GM10248 (cell line): ENCODE measurements around the gene DGKE.

Experiments used
- CTCF ChIA-PET: fragments of 300-600 bp; sonication (Branson Sonifier 250); formaldehyde crosslinking; extraction: SDS; loops from one replicate; lab custom pipeline; 2021; ENCODE audit warnings: antibody characterized with exemption; lab: Yijun Ruan, JAX
- POLR2A ChIA-PET: fragments of 350-650 bp; sonication (Branson Sonifier 250); formaldehyde crosslinking; extraction: SDS; loops from one replicate; lab custom pipeline; 2020; ENCODE audit warnings: antibody characterized with exemption; lab: Yijun Ruan, JAX
- DNase-seq: peaks from one replicate; pipeline ENCODE4 v3.0.0; 2012; ENCODE audit errors: extremely low spot score
- TF ChIP-seq, protein P1 (sequence below): IDR thresholded peaks from 2 replicates; pipeline ENCODE4 v1.5.1; 2012; ENCODE audit warnings: mild to moderate bottlenecking, low read depth; ENCODE audit errors: extremely low read depth, missing control alignments, control extremely low read depth

Gene DGKE

GRCh38 chr17:56833057-56833808 is 718 bp upstream of the DGKE start:
- DNase-seq: peak; percentile 76
- POLR2A ChIA-PET: interaction anchor here (0.5 kb wide), 1 partner anchor 14 kb away, joined by 3 read pairs; no protein-coding TSS in a partner anchor
- TF ChIP-seq, protein P1, sequence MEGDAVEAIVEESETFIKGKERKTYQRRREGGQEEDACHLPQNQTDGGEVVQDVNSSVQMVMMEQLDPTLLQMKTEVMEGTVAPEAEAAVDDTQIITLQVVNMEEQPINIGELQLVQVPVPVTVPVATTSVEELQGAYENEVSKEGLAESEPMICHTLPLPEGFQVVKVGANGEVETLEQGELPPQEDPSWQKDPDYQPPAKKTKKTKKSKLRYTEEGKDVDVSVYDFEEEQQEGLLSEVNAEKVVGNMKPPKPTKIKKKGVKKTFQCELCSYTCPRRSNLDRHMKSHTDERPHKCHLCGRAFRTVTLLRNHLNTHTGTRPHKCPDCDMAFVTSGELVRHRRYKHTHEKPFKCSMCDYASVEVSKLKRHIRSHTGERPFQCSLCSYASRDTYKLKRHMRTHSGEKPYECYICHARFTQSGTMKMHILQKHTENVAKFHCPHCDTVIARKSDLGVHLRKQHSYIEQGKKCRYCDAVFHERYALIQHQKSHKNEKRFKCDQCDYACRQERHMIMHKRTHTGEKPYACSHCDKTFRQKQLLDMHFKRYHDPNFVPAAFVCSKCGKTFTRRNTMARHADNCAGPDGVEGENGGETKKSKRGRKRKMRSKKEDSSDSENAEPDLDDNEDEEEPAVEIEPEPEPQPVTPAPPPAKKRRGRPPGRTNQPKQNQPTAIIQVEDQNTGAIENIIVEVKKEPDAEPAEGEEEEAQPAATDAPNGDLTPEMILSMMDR: no peak
- CTCF ChIA-PET: interaction anchor here (0.7 to 4.8 kb wide), 6 partner anchors 12 to 106 kb away, joined by 3 to 44 read pairs (median 3); no protein-coding TSS in a partner anchor

DNA sequence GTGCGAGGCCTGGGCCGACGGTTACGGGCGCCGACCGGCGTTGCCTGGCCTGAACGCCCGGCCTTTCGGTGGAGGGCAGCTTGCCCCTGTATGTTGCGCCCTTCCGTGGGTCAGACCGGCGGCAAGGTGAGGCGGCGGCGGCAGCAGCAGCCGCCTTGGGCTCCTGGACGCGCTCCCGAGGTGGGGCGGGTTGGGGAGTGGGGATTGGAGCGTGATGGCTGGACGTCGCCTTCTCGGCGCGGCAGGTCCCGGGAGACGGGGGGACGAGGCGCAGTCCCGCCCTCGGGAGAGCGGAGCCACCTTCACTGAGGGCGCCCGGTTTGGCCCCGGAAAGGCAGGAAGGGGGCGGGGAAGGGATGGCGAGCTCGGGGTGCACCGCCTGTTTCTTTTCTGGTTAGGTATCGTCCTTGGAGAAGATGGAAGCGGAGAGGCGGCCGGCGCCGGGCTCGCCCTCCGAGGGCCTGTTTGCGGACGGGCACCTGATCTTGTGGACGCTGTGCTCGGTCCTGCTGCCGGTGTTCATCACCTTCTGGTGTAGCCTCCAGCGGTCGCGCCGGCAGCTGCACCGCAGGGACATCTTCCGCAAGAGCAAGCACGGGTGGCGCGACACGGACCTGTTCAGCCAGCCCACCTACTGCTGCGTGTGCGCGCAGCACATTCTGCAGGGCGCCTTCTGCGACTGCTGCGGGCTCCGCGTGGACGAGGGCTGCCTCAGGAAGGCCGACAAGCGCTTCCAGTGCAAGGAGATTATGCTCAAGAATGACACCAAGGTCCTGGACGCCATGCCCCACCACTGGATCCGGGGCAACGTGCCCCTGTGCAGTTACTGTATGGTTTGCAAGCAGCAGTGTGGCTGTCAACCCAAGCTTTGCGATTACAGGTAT is 671 bp downstream of the DGKE start:
- POLR2A ChIA-PET: interaction anchor here (0.6 kb wide), 1 partner anchor 11 kb away, joined by 3 read pairs; no protein-coding TSS in a partner anchor
- peak; percentile 64 for DNase-seq
- CTCF ChIA-PET: interaction anchor here (0.9 to 4.8 kb wide), 7 partner anchors 10 to 105 kb away, joined by 3 to 44 read pairs (median 4); no protein-coding TSS in a partner anchor
- TF ChIP-seq, protein P1: peak; percentile 13

DNA sequence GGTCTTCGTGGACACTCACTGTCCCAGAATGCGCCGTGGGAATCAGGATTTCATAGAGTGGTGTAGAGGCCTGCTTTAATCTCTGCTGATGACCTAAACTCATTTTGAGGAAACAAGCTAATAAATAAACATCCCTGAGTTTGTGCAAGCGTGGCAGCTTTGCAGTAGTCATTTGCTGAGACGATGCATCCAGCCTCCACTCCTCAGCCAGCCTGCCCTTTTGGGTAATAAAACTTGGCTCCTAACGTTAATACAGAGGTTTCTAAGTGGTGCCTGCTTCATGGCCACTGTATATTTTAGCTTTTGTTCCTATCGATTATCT is 1.3 kb downstream of the DGKE start:
- ChIA-PET POLR2A (no interaction called here), CTCF (interaction anchor here (1.3 to 4.8 kb wide), 5 partner anchors 9 to 71 kb away, joined by 3 to 44 read pairs (median 14); no protein-coding TSS in a partner anchor)
- TF ChIP-seq, protein P1: no peak
- DNase-seq: no peak

- ChIA-PET CTCF (interaction anchor here (1.2 to 1.8 kb wide), 2 partner anchors 16 to 19 kb away, joined by 4 to 5 read pairs; no protein-coding TSS in a partner anchor), POLR2A (no interaction called here)
- DNase-seq: no peak
- TF ChIP-seq, protein P1: no peak
These were observed 4.7 kb downstream of the DGKE start for GRCh38 chr17:56838687-56839086.

DNA sequence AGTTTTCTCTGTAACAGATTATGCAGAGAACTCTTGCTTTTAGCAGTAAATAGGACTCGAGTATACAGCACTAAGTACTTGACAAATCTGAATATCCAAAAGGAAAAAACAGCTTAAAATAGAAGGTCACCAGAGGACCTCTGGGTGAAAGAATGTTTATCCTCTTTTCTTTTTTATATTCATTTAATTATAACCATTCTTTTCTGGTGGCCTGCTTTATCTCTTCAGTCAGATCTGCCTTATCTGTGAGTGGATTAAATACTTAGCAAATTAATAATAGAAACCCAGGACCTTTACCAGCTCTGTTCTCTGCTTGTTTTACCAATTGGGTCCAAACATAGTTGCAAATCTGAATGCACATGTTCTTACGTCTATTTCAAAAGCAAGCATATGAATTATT is 8.6 kb downstream of the DGKE start:
- CTCF ChIA-PET: interaction anchor here (1.1 to 3.9 kb wide), 6 partner anchors 7 to 97 kb away, joined by 3 to 14 read pairs (median 4); no protein-coding TSS in a partner anchor
- POLR2A ChIA-PET: no interaction called here
- TF ChIP-seq, protein P1: no peak

GRCh38 chr17:56845934-56846333 is 12.0 kb downstream of the DGKE start:
- TF ChIP-seq, protein P1: no peak
- CTCF ChIA-PET: interaction anchor here (2.2 to 3.9 kb wide), 2 partner anchors 10 to 27 kb away, joined by 6 to 14 read pairs; no protein-coding TSS in a partner anchor
- DNase-seq: no peak
- POLR2A ChIA-PET: interaction anchor here (1.1 kb wide), 1 partner anchor 12 kb away, joined by 3 read pairs; no protein-coding TSS in a partner anchor

More for the DNA sequence above, 8.6 kb downstream of the DGKE start:
- DNase-seq: no peak
